ENCODE measurements around the gene DIAPH3.

Gene DIAPH3

GRCh38 chr13:59861676-59862075 is 302.1 kb downstream of the DIAPH3 start:
- DNase-seq, result no peak

- no peak for DNase-seq
These were observed 307.4 kb downstream of the DIAPH3 start for GRCh38 chr13:59856281-59856810.

- no peak for DNase-seq
These were observed 316.7 kb downstream of the DIAPH3 start for GRCh38 chr13:59846845-59847620.

GRCh38 chr13:59843040-59843439 is 320.7 kb downstream of the DIAPH3 start:
- no peak for DNase-seq

GRCh38 chr13:59842507-59842906 is 321.2 kb downstream of the DIAPH3 start:
- no peak for DNase-seq

- no peak for DNase-seq
These were observed 324.5 kb downstream of the DIAPH3 start for GRCh38 chr13:59839186-59839585.

GRCh38 chr13:59837101-59837500 is 326.6 kb downstream of the DIAPH3 start:
- DNase-seq, result no peak

GRCh38 chr13:59835569-59835968 is 328.2 kb downstream of the DIAPH3 start:
- no peak for DNase-seq

- no peak for DNase-seq
These were observed 328.9 kb downstream of the DIAPH3 start for GRCh38 chr13:59834801-59835200.

GRCh38 chr13:59829690-59830089 is 334.0 kb downstream of the DIAPH3 start:
- no peak for DNase-seq

- no peak for DNase-seq
These were observed 340.2 kb downstream of the DIAPH3 start for GRCh38 chr13:59823486-59823885.

- no peak for DNase-seq
These were observed 354.2 kb downstream of the DIAPH3 start for GRCh38 chr13:59809564-59809963.

- no peak for DNase-seq
These were observed 356.9 kb downstream of the DIAPH3 start for GRCh38 chr13:59806801-59807200.

- DNase-seq, result no peak
These were observed 362.4 kb downstream of the DIAPH3 start for GRCh38 chr13:59801107-59801880.

- no peak for DNase-seq
These were observed 370.6 kb downstream of the DIAPH3 start for GRCh38 chr13:59793107-59793506.

- no peak for DNase-seq
These were observed 373.1 kb downstream of the DIAPH3 start for GRCh38 chr13:59790626-59791025.

- DNase-seq, result no peak
These were observed 374.2 kb downstream of the DIAPH3 start for GRCh38 chr13:59789558-59789957.

GRCh38 chr13:59787679-59788078 is 376.0 kb downstream of the DIAPH3 start:
- DNase-seq, result no peak

GRCh38 chr13:59782696-59783095 is 381.0 kb downstream of the DIAPH3 start:
- no peak for DNase-seq

- no peak for DNase-seq
These were observed 383.7 kb downstream of the DIAPH3 start for GRCh38 chr13:59780058-59780457.

GRCh38 chr13:59776924-59777690 is 386.6 kb downstream of the DIAPH3 start:
- no peak for DNase-seq

- DNase-seq, result no peak
These were observed 389.2 kb downstream of the DIAPH3 start for GRCh38 chr13:59774491-59774971.

GRCh38 chr13:59771272-59771671 is 392.5 kb downstream of the DIAPH3 start:
- DNase-seq, result no peak

All from activated CD4-positive, alpha-beta T cell treated with anti-CD3 and anti-CD28 coated beads, Interleukin-2, amount 50 U/mL, for 48 hours (primary cell).